ENCODE results near the gene TRPM2.
A peak's percentile ranks its signal among the peaks of the same experiment; 100 is the strongest.

Gene TRPM2

DNA sequence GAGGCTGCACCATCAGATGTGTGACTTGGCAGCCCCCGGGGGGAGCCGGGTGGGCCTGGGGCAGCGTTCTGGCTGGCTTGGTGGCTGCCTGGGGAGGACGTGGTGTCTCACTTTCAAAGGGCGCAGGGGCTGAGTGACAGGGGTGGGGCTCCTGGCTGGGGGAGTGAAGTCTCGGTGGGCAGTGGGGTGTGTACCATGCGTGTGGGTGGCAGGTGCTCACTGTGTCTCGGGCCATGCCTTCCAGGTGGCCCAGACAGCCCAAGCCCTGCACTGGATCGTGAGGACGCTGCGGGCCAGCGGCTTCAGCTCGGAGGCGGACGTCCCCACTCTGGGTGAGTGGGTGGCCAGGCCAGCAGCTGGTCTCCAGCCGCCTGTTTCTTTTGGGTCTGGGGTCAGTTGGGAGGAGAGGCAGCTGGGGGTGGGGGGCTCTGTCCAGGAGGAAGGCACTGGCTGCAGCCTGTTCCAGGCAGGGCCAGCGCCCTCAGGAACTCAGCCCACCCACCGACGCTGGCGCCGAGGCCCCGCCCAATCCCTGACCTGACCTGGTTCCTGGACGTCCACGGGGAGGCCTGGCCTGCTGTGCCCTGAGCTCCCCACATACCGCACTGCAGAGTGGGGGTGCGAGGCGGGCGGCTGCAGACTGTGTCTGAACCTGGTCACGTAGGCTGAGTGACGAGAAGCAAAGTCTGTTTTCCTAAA is 71.3 kb downstream of the TRPM2 start:
- no peak for DNase-seq (ENCODE audit: low read depth in 1 of 2, low spot score in 1 of 2)

DNA sequence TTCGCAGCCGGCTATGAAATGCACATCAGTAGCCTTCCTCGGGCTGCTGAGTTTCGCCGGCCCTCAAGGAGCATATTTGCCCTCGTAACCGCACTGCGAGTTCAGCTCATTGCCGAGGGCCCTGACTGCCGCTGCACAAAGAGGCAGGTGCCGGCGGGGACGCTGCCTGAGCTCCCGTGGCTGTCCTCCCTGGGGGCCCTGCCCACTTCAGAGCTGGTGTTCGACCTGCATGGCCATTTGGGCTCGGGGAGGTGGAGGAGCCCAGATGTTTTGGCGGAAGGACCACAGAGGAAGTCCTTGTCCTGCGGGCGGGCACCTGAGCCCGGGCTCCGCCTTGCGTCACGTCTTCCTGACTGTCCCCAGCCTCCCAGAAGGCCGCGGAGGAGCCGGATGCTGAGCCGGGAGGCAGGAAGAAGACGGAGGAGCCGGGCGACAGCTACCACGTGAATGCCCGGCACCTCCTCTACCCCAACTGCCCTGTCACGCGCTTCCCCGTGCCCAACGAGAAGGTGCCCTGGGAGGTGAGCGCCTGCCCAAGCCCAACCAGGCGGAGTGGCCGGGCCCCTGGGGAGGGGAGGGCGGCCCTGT is 72.0 kb downstream of the TRPM2 start:
- DNase-seq (ENCODE audit: low read depth in 1 of 2, low spot score in 1 of 2), result no peak

DNA sequence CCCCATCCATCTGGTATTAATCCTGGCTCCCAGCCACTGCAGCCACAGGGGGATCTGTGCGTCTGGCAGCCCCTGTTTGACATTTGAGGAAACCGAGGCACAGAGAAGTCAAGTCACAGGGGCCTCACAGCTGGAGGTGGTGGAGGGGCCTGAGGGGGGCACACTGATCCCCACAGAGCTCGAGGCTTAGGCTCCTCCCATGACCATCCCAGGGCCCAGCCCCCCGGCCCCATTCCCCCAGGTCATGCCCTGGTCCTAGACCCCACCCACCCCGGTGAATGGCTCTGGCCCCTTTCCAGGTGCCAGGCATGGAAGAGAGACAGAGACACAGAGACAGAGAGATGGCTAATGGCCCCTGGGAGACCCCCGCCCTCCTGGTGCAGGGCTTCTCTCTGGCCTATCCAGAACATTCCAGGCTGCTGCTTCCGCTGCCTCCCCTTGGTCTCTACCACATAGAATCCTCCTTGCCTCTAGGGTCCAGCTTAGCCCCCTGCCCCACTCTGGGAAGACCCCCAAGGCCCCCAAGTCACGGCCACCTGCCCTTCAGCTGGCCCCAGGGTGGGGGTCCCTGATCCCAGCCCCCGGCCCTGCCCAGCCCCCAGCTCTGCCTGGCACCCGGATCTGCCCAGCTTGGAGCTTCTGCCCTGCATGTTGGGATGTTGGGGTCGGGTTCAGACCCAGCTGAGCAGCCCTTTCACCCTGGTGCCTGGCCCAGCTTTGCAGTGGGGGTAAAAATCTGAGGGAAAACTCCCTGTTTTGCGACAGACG is 72.7 kb downstream of the TRPM2 start:
- no peak for DNase-seq (ENCODE audit: low read depth in 1 of 2, low spot score in 1 of 2)

DNA sequence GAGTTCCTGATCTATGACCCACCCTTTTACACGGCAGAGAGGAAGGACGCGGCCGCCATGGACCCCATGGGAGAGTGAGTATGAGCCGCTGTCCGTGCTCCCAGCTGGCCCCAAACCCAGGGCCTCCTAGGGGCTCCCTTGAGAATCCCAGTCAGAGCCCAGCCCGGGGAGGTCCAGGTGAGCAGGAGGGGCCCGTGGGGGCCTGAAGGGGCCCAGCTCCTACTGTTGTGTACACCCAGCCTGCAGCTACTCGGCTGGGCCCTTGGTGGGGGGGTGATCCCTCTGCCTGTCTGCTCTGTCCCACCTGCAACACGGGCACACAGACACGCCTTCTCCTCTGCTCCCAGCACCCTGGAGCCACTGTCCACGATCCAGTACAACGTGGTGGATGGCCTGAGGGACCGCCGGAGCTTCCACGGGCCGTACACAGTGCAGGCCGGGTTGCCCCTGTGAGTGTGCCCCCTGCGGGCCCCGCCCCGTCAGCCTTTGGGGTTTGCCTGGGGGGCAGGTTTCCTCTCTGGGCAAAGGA is 73.3 kb downstream of the TRPM2 start:
- no peak for DNase-seq (ENCODE audit: low read depth in 1 of 2, low spot score in 1 of 2)

DNA sequence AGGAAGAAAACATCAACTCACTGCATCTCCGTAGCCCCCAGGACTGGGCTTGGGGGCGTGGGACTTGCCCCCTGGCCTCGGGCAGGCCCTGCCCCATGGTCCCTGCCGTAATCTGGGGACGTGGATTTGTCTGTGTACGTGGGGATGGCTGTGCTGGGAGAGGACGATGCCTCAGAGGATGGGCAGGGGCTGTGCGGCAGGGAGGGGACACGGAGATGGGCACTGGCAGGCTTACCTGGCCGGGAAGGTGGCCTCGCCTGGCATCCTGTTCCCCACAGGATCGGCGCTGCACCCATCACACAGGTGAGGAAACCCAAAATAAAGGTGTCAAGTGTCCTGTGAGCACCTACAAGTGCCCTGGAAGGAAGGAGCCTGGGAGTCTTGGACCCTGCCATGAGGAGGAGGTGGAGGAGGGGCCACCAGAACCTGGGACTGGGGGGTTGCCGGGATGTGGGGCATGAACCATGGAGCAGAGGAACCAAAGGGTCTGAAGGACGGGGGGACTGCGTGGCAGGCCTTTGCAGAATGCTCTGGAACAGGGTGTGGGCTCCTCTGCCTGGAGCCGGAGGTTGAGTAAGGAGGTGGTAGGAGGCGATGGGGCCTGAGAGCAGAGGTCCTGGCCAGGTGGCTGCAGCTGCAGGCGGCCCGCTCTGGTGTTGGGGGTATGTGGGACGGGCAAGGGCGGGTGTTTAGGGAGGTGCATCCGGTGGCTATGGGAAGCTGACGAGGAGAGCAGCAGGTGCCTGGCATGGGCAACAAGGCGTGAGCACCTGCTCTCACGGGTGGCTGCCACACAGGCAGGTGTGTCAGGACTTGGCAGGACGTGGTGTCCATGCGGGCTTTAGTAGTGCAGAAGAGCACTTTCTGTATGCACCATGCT is 74.1 kb downstream of the TRPM2 start:
- no peak for DNase-seq (ENCODE audit: low read depth in 1 of 2, low spot score in 1 of 2)

DNA sequence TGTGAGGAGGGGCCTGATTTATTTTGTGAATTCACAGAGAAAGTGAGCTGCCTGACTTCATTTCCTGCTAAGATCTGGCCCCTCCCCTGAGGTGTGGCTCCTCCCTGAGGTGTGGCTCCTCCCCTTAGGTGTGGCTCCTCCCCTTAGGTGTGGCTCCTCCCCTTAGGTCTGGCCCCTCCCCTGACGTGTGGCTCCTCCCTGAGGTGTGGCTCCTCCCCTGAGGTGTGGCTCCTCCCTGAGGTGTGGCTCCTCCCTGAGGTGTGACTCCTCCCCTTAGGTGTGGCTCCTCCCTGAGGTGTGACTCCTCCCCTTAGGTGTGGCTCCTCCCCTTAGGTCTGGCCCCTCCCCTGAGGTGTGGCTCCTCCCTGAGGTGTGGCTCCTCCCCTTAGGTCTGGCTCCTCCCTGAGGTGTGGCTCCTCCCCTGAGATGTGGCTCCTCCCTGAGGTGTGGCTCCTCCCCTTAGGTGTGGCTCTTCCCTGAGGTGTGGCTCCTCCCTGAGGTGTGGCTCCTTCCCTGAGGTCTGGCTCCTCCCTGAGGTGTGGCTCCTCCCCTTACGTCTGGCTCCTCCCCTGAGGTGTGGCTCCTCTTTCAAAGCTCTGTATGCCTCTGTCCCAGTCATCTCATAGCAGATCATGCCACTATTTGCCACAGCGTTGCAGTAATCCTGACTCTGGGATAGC is 75.0 kb downstream of the TRPM2 start:
- peak in 1 of 2 donors; percentile 25 for DNase-seq (ENCODE audit: low read depth in 1 of 2, low spot score in 1 of 2)

DNA sequence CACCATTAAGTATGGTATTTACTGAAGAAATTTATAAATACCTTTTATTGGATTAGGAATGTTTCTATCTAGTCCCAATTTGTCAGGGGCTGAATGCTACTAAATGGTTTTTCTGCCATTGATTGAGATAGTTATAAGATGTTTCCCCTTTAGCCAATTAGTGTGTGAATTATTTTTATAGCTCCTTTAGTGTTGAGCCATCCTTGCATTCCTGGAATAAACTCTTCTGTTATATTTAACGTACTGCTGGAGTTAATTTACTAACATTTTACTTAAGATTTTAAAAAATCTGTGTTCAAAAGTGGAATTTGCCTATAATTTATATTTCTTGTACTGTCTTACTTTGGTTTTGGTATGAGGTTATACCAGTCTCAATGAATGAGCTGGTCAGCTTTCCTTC is 76.5 kb downstream of the TRPM2 start:
- DNase-seq (ENCODE audit: low read depth in 1 of 2, low spot score in 1 of 2), result no peak

DNA sequence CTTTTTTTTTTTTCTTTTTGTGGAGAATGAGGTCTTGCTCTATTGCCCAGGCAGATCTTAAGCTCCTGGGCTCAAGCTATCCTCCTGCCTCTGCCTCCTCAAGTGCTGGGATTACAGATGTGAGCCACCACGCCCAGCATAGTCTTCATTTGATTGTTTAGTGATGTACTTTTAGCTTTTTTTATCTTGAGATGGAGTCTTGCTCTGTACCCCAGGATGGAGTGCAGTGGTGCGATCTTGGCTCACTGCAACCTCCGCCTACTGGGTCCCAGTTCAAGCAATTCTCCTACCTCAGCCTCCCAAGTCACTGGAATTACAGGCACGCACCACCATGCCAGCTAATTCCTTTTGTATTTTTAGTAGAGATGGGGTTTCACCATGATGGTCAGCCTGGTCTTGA is 77.9 kb downstream of the TRPM2 start:
- DNase-seq (ENCODE audit: low read depth in 1 of 2, low spot score in 1 of 2), result no peak

DNA sequence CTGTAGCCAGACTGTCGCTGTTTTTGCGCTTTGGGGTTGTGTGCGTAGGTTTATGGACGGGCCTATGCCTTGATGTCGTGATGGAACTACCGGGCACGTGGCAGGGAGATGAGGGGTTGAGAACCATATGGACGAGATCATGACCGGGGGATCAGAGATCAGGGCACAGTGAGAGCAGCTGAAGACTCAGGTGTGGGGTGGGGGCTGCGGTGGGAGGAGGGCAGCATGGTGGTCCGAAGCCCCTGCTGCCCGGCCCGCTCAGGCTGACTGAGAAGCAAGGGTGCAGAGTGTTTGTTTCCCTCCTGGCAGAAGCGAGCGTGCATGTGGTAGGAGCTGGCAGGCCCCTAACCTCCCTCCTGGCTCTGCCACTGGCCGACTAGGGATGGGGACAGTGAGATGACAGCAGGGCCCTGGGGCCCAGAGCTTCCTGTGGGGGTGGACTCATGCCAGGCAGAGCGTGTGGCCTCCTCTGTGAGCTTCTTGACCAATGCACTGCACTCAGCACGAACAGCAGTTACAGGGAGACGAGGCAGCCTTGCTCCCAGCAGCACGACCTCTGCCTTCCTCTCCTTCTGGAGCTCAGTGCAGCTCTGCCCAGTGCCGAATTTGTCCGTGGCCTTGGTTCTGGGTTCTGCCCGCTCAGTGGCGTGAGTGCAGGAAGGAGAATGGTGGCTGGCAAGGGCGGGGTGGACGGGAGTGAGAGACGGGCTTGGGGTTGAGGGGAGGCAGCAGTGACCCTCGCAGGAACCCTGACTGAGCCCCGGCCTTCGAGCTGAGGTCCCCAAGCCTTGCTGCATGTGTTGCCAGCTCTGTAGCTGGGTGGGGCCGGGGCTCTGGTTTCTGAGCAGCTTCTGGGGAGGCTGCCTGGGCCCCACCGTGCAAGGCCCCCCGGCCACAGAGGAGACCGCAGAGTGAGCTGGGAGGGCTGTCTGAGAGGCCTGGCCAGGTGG is 79.7 kb downstream of the TRPM2 start:
- DNase-seq (ENCODE audit: low read depth in 1 of 2, low spot score in 1 of 2), result no peak

DNA sequence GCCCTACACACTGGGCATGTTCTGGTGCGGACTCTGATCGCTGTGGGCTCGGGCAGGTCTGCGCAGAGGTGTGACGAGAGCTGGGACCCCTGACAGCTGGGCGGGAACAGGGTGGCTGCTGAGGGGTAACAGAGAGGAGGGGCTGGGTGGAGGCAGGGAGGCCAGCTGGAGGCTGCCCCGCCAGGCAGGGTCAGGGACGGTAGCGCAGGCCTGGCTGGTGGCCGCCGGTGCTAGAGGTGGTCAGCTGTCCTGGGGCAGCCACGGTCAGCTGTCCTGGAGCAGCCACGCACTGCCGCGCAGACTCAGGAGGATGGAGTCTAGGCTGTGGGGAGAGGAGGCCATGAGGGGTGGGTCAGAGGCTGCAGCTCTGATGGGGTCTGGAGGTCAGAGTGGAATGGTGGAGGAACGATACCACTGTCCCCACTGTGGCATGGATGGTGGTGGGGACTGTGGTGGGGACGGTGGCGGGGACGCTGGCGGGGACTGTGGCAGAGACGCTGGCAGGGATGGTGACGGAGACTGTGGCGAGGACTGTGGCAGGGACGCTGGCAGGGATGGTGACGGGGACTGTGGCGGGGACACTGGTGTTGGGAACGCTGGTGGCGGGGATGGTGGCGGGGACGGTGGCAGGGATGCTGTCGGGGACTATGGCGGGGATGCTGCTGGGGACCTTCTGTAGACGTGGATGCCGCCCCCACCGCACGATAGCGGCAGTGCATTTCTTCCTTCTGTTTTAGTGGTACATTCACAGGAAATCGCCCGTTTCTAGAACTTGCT is 80.6 kb downstream of the TRPM2 start:
- no peak for DNase-seq (ENCODE audit: low read depth in 1 of 2, low spot score in 1 of 2)

DNA sequence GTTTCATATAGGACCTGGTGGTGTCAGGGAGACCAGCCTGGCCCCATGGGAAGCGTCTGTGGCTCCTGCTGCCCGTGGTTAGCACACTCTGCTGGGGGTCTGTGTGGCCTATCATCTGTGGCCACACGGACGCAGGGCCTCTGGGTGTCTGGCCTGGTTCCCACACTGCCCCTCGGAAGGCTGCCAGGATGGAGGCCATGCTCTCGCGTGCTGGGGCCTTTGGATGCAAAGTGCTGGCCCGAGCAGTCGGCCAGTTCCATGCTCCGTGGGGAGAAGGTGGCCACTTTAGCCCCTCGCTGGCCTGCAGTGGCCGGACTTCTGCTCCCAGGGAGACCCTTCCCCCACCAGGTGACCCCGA is 81.1 kb downstream of the TRPM2 start:
- DNase-seq (ENCODE audit: low read depth in 1 of 2, low spot score in 1 of 2), result no peak

DNA sequence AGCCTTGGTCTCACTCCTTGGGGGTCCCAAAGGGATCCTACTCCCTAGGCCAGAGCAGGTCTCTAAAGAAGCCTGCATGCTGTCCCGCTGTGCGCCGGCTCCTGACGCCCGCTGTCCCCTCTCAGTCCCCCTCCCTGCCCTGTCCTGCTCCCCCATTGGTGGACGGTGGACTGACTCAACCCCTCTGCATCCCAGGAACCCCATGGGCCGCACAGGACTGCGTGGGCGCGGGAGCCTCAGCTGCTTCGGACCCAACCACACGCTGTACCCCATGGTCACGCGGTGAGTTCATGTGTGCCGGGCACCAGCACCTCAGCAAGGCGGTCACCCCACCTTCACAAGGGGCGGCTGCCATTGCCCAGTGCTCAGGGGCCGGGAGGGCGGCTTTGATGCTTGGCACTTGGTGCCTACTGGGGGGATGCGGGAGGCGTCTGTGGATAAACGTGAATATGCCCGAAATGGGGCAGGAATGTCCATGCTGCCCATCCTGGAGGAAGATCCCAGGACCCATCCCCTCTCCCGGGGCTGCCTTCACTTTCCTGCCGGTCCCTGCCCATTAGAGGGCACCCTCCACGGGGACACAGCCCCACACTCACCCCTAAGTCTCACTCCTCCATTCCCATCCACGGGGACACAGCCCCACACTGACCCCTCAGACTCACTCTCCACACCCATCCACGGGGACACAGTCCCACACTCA is 81.7 kb downstream of the TRPM2 start:
- DNase-seq (ENCODE audit: low read depth in 1 of 2, low spot score in 1 of 2), result no peak

DNA sequence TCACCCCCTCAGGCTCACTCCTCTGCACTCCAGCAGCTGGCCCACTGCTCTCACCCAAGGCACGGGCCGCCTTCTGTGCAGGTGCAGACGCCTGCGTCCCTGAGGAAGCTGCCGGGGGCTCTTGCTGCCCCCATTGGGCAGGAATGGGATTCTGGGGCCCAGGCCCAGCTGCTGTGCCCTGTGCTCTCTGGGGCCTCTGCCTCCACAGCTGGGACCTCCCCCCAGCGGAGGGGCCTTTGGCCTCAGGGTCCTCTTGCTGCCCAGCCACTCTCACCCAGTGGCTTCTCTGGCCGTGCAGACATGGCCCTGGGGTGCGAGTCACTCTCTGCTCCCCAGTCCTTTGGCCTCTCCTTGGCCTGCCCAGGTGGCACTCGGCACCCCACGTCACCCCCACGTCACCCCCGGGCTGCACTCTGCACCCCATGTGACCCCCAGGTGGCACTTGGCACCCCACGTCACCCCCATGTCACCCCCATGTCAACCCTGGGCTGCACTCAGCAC is 82.7 kb downstream of the TRPM2 start:
- no peak for DNase-seq (ENCODE audit: low read depth in 1 of 2, low spot score in 1 of 2)

DNA sequence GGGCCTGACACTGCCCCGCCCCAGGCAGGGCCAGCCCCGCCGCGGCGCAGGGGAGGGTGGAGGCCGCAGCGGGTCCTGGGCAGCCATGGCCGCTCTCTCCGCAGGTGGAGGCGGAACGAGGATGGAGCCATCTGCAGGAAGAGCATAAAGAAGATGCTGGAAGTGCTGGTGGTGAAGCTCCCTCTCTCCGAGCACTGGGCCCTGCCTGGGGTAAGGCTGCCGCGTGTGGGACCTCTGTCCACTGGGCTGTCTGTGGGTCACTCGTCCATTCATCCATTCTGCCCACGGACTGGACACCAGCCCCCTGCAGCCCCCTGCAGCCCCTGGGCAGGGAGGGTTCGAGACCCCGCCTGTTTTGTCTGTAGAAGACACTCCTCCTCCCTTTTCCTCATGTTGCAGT is 83.5 kb downstream of the TRPM2 start:
- no peak for DNase-seq (ENCODE audit: low read depth in 1 of 2, low spot score in 1 of 2)

DNA sequence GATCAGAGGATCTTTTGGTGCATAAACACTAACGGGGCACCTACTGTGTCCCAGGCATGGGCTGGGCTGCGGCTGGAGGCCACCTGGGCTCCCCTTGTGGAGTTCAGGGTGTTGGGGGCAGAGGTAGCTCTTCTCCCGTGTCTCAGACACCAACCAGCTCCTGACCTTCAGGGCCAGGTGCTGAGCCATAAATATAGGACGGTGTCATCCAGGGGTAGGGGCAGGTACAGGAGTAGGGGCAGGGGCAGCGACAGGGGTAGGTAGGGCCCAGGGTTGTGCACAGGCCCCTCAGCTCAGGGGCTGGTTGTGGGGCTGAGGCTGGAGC is 83.9 kb downstream of the TRPM2 start:
- no peak for DNase-seq (ENCODE audit: low read depth in 1 of 2, low spot score in 1 of 2)

DNA sequence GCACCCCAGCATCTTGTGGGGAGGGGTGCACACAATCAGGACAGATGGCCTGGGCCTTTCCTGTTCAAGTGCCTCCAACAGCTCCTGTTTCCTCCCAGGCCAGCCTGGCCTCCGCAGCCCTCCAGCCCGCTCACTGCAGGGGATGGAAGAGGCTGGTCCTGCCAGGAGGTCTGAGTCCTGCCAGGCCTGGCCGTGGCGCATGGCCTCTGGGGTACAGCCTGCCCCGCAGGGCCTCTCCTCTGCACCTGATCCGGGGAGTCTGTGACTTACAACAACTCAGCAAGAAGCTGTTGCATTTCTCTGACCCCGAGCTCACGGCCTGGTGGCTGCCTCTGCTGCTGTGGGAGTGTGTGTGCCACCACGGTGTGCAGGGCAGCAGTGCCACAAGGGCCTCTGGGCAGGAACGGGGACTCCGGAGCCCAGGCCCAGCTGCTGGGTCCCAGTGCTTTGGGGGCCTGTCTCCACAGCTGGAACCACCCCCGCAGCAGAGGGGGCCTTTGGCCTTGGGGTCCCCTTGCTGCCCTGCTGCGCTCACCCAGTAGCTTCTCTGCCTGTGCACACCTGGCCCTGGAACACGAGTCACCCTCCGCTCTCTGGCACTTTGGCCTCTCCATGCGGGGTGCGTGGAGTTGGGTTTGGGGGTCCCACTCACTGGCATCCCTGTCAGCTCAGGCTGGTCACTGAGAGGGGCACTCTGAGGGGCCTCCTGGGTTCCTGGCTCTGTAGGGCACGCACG is 84.4 kb downstream of the TRPM2 start:
- no peak for DNase-seq (ENCODE audit: low read depth in 1 of 2, low spot score in 1 of 2)

DNA sequence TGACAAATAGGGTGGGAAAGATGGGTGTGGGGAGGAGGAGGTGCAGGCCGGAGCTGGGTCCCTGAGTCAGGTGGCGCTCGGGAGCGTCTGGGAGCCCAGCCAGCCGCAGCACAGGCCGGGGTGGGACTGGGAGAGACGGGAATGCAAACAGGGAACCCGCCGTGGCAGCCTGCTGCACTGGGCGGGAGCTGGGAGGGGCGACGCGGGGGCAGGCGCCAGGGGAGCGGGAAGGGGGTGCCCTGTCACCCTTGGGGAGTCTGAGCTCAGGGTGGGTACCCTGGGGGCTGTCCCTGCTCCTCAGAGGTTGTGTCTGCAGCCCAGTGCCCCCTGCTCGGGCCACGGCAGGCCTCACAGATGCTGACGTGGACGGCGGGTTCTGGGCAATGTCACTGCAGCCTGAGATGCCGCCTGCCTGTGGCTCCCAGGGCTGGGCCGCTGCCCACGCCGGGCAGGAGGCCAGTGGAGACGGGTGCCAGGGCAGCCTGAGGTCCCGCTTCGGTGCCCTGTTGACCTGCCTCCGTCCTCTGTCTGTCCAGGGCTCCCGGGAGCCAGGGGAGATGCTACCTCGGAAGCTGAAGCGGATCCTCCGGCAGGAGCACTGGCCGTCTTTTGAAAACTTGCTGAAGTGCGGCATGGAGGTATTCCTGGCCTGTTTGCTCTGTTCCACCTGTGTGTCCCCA is 85.2 kb downstream of the TRPM2 start:
- DNase-seq (ENCODE audit: low read depth in 1 of 2, low spot score in 1 of 2), result no peak

Measured in activated T-helper 1 cell treated with anti-CD3 and anti-CD28 coated beads, Interleukin-2, amount 50 U/mL, for 16 hours (primary cell).